Gastroesophageal sphincter (tissue), 3 donors: ENCODE measurements around the gene LRIG3.

ENCODE experiments used
- EP300 ChIP-seq: sonication (generic); formaldehyde crosslinking; IDR thresholded peaks from one replicate; pipeline ENCODE4 v1.6.1; 2017; ENCODE audit warnings: antibody characterized with exemption, mild to moderate bottlenecking
- POLR2A ChIP-seq, 2 donors: fragments of 450-650 bp; IDR thresholded peaks; one replicate each; pipeline ENCODE4 v1.6.1; 2017; ENCODE audit warnings: antibody characterized with exemption in 2 of 2, mild to moderate bottlenecking in 2 of 2, moderate library complexity in 1 of 2
- POLR2AphosphoS5 ChIP-seq: sonication (generic); formaldehyde crosslinking; IDR thresholded peaks from one replicate; pipeline ENCODE4 v1.6.1; 2017; ENCODE audit warnings: antibody characterized with exemption
- TF ChIP-seq, protein P1 (sequence below), 4 experiments: fragments of 200-600 bp in 2 of 4; fragments of 450-650 bp in 2 of 4; sonication (generic) in 1 of 4; IDR thresholded peaks; one replicate each; pipeline ENCODE4 v1.5.1; 2017 to 2019; ENCODE audit warnings: antibody characterized with exemption in 4 of 4, mild to moderate bottlenecking in 2 of 4, moderate library complexity in 2 of 4

- TF ChIP-seq EP300, result no peak
- TF ChIP-seq, protein P1, sequence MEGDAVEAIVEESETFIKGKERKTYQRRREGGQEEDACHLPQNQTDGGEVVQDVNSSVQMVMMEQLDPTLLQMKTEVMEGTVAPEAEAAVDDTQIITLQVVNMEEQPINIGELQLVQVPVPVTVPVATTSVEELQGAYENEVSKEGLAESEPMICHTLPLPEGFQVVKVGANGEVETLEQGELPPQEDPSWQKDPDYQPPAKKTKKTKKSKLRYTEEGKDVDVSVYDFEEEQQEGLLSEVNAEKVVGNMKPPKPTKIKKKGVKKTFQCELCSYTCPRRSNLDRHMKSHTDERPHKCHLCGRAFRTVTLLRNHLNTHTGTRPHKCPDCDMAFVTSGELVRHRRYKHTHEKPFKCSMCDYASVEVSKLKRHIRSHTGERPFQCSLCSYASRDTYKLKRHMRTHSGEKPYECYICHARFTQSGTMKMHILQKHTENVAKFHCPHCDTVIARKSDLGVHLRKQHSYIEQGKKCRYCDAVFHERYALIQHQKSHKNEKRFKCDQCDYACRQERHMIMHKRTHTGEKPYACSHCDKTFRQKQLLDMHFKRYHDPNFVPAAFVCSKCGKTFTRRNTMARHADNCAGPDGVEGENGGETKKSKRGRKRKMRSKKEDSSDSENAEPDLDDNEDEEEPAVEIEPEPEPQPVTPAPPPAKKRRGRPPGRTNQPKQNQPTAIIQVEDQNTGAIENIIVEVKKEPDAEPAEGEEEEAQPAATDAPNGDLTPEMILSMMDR (IDR thresholded peaks at IDR 0.05), result no peak
- no peak for TF ChIP-seq POLR2AphosphoS5
- TF ChIP-seq POLR2A (IDR thresholded peaks at IDR 0.05), result no peak
Observed at GRCh38 chr12:58884916-58885315, 35.4 kb downstream of the LRIG3 start.
